ENCODE results near the gene GPRC5A. TPM values are rescaled to one million over a fixed set of nuclear protein-coding genes. Genes with fewer than 3 reads are reported as not detected.
A peak's percentile ranks its signal among the peaks of the same experiment; 100 is the strongest.

GPRC5A gene
- total RNA-seq, 1 experiment from 2014 or later: 185 TPM

DNA sequence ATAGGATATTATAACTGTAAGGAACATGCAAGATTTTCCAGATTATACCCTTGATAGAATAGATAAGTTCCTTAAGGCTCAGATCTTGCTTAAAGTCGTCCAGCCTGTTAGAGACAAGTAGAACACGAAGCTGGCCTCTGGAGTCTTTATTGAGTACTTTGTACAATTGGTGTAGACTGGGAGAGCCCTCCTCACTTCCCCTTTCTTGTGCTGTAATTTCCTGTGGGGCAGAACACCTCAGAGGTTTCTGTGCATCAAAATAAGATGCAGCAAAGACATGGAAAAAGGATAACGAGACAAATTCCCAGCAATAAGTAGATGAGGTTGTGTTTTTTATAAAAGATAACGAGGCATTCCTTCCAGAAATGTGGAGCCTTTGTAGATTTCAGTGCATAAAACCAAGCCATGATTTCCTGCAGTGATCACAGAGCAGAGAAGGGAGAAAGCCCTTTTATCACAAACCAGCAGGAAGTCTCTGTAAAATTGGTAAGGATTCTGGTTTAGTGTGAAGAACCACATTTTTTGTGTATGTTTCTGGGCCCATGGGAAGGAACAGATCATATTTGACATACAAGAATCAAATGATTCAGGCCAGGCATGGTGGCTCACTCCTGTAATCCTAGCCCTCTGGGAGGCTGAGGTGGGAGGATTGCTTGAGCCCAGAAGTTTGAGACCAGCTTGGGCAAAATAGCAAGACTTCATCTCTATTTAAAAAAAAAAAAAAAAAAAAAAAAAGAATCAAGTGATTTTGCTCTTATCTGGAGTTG, 18.0 kb downstream of the GPRC5A start:
- no peak for DNase-seq (ENCODE audit: low spot score)

GRCh38 chr12:12909995-12910420, 18.6 kb downstream of the GPRC5A start:
- no peak for DNase-seq (ENCODE audit: low spot score)

GRCh38 chr12:12912711-12913110, 21.3 kb downstream of the GPRC5A start:
- DNase-seq (ENCODE audit: low spot score): no peak

- DNase-seq (ENCODE audit: low spot score): no peak
Observed at GRCh38 chr12:12915656-12916055, 24.3 kb downstream of the GPRC5A start.

DNA sequence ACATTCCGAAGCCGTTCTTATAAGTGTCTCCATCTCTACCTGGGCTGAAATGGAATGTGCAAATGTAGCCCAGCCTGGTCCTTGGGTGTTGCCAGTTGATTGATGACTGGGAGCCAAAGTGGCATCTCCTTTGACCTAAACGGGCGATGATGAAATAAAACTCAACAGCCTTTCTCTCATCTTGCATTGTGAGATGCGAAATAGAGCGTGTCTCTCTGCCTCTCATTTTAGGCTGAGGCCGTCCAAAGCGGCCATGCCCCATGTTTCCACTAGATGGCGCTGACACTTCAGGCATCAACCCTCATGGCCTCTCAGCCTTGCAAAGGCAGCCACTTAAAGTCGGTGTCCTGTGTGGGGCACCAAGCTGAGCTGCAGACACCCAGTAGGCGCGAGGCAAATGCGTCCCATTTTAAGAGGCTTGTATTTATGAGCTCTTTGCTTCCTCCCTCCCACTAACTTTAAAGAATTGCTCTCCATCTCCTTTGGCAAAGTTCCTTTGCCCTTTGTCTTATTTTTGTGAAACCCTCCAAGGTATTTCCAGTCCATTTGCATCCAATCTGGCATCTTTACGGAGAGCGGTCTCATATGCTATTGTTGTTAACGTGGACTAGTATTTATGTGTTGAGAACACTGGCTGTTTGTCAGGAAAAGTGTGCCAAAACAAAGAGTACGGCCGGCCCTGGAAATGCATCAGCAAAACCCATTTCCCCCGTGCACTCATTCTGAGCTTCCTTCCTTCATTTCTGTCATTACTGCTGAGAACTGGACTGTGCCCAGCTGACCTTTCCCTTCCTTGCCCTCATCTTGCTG, 25.0 kb downstream of the GPRC5A start:
- peak; percentile 87 for DNase-seq (ENCODE audit: low spot score)

- DNase-seq (ENCODE audit: low spot score): no peak
Observed at GRCh38 chr12:12917517-12917916, 26.2 kb downstream of the GPRC5A start.

- DNase-seq (ENCODE audit: low spot score): peak; percentile 14
Observed at GRCh38 chr12:12918781-12919389, 27.5 kb downstream of the GPRC5A start.

GRCh38 chr12:12919666-12920435, 28.5 kb downstream of the GPRC5A start:
- peak; percentile 13 for DNase-seq (ENCODE audit: low spot score)

DNA sequence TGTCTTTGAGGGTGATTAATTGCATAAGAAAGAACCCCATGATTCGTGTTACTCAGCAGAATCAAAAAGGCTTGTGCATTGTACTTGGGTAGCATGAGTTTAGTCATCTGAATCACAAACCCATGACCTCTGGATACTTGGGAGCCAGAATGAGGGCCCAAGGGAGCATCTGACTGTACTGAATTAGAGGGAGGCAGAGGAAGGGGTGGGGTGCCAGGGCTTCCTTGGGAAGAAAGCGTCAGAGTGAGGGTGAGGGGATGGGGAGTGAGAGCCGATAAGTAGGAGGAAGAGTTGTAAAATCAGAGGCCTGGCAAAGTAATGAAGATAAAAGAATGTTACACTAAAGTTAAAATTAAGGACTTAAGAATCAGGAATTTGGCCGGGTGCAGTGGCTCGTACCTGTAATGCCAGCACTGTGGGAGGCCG, 30.8 kb downstream of the GPRC5A start:
- no peak for DNase-seq (ENCODE audit: low spot score)

DNA sequence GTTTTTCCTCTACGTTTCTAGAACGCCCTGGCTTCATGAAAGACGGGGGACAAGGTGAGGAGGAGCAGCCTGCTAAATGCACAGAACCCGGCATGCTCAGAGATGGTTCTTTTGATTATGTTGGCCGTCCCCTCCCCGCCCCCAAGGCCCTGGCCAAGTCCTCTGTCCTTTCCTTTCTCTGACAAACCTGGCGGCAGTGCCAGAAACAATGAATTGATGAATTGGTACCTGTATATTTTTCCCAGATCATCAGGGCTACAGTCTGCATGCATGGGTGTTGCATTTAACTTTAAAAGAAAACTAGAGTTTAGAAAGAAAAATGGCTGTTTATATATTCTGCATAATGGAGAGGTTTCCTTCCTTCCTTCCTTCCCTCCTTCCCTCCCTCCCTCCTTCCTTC, 31.6 kb downstream of the GPRC5A start:
- DNase-seq (ENCODE audit: low spot score): no peak

DNA sequence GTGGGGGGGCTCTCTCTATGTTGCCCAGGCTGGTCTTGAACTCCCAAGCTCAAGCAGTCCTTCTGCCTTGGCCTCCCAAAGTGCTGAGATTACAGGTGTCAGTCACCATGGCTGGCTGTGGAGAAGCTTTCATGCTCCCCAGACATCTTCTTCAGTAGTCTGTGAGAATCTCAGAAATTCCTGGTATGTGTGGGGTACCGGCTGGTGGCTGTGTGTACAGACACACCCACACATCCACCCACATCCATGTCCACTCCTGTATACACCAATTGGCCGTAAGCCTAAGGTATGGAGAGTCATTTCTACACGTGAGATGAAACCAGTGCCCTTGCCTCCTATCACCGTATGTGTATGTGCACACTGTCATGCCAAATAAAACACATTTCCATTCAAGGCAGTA, 32.8 kb downstream of the GPRC5A start:
- no peak for DNase-seq (ENCODE audit: low spot score)

DNA sequence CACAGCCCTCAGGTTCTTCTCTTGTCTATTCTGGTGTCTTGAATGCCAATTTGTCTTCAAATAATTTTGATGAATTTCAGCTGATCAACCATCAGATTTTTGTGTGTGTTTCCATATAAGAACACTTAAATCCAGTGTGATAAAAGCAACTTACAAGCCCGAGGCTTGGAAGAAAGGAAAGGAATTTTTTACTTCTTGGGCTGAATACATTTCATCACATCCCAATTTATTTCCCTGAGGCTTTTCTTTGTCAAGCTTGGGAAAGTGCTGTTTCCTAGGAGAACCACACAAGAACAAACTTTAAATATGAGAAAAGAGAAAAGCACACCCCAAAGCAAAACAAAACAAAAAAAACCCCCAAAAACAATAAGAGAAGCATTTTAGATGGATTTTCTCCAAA, 34.0 kb downstream of the GPRC5A start:
- DNase-seq (ENCODE audit: low spot score): no peak

- no peak for DNase-seq (ENCODE audit: low spot score)
Observed at GRCh38 chr12:12926571-12927071, 35.3 kb downstream of the GPRC5A start.

DNA sequence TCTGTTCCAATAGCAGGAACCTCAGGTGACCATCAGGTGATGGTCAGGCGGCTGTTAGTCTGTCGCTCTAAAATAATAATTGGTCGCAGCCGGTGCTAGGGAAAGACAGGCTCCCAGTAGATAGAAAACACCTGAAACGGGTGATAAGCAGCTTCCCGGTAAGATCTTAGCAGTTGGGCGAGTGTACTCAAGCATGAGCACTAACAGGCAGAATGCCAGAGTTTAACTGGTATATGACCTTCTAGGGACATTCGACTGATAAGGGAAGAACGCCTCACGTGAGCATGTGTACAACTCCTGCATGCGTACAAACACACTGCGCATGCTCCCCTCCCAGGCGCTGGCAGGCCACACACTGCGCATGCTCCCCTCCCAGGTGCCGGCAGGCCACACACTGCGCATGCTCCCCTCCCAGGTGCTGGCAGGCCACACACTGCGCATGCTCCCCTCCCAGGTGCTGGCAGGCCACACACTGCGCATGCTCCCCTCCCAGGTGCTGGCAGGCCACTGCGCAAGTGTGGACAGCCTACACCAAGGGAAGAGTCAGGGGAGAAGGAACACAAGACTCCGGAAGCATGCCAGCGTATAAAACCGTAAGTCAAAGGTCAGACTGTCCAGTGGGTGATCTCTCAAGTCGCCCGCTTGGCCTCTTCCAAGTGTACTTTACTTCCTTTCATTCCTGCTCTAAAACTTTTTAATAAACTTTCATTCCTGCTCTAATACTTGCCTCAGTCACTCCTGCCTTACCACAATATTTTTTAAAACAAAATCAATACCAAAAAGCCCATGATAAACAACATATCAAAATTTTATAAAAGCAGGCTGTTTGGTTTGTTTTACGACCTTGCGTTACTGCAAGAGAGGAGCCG, 36.1 kb downstream of the GPRC5A start:
- DNase-seq (ENCODE audit: low spot score): peak; percentile 87

- DNase-seq (ENCODE audit: low spot score): no peak
Observed at GRCh38 chr12:12929696-12930095, 38.3 kb downstream of the GPRC5A start.

- no peak for DNase-seq (ENCODE audit: low spot score)
Observed at GRCh38 chr12:12930633-12931219, 39.4 kb downstream of the GPRC5A start.

- no peak for DNase-seq (ENCODE audit: low spot score)
Observed at GRCh38 chr12:12933742-12934141, 42.4 kb downstream of the GPRC5A start.

GRCh38 chr12:12934556-12934955, 43.2 kb downstream of the GPRC5A start:
- DNase-seq (ENCODE audit: low spot score): no peak

GRCh38 chr12:12936983-12937491, 45.7 kb downstream of the GPRC5A start:
- no peak for DNase-seq (ENCODE audit: low spot score)

DNA sequence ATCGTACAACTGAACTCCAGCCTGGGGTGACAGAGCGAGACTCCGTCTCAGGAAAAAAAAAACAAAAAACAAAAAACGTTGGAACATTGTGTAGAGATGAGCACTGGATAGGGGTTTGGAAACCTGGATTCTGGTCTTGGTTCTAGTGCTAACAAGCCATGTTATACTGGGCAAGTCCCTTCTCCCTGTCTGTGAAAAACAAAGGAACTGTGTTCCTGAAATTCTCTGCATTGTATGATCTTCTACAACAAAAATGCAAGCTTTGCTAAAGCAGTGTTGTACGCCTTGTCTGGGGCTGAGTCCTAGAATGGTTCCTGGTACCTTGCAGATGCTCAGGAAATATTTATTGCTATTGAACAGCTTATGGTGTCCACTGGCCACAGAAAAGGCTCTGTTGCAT, 47.2 kb downstream of the GPRC5A start:
- no peak for DNase-seq (ENCODE audit: low spot score)
